NCI-H1105 treated with DMSO at 0.1 percent for 48 hours (cell line): Measurements from ENCODE around the gene CAMK4.
A peak's percentile ranks its signal among the peaks of the same experiment; 100 is the strongest.

Experiments used
- DNase-seq: peaks from one replicate; lab custom pipeline; 2025; lab: John Stamatoyannopoulos, UW

The CAMK4 gene

DNA sequence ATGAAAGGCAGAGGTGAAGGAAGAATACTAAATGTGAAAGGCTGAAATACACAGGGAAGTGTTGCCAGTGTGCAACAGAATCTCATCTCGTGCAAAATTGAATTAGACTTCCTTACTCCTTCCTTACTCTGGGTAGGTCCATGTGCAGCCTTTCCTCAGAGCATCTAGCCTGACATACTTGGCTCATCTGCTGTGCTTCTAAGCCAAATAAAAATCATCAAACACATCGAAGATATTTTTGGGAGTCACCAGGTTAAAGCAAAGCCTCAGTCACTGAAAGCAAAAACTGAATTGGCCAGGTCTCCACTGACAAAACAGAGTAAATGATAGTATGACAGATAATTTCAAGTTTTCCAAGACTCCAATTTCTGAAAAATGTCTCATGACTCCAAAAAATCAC is 268.8 kb downstream of the CAMK4 start:
- DNase-seq: no peak

DNA sequence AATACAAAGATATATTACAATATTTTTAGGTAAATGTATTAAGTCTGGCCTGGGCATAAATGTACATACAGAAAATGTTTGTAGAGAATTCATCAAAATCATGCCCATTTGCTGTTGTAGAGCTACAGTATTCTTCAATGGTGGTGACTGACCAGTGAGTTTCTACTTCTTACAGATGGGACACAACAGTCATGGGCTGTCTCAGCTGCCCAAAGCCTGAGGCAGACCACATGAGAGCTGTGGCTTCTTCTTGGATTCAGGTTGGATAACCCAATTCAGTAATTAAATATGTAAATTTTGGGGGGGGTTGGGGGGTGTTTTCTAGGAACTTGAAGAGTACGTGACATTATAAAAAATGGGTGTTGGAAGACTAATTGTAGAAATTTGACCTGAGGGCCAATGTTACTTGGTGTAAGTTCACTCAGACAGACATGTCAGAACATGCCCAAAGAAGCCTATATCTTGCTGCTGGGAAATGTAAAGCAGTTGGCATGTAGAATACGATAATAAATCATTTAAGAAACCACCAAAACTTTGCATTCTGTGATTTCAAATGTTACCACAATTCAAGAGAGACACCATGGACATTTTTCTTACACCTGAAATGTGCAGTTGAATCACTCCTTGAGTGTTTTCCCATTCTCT is 270.3 kb downstream of the CAMK4 start:
- DNase-seq: peak; percentile 25

DNA sequence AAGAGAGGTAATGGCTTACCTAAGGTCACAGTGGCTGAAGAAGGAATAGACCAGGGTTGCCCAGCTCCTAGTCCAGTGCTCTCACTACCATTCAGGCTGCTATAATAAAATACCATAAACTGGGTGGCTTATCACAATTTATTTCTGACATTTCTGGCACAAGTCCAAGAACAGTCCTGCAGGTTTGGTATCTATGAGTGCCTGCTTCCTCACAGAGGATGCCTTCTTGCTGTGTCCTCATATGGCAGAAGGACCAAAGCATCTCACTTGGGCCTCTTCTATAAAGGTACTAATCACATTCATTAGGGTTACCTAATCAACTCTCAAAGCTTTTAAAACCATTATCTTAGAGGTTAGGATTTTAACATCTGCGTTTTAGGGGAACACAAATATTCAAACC is 271.0 kb downstream of the CAMK4 start:
- no peak for DNase-seq

DNA sequence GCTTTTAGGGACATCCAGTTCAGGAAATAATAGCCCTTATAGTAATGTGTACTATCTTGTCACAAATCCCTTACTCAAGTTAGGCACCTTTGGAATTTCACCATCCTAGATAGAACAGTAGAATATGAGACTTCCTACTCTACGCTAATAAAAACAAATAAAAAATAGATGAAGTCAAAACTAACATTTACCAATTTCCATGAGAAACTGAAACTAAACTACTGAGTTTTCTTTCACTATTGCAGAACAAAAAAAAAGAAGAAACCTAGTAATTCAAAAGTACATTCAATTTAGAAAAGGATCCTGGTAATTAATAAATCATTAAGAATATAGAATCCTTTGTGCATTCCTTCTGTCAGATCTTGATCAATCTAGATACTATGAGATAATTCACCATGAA is 274.2 kb downstream of the CAMK4 start:
- no peak for DNase-seq

DNA sequence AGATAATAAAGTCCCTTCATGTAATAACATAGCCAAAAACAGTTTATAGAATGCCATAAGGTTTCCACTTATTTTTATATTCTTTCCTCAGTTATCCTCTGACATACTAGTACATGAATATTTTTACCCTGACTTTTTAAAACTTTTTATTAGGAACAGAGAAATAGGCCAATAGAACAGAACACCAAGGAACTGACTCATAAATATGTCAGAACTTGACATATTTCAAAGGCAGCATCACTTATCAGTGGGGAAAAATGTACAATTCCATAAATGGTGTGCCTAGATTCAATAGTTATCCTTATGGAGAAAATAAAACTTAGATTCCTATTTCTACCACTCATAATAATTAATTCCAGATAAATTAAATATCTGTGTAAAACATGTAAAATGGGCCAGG is 278.8 kb downstream of the CAMK4 start:
- DNase-seq: no peak

DNA sequence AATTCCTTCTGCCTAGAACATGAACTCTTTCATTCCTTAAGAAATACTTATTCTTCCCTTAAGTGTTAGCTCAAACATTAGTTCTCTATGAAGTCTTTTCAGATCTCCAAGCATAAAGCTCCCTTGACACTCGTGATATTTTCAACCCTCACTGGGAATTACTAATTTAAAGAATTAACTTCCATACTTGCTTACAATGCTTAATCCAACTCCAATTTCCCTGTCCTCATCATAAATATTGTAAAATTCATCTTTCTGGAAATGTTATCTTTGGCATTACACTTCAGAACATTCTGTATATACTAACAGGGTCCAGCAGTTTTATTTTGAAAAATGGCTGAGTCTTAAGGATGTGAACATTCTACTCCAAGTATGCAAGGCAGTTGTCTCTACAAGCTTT is 280.9 kb downstream of the CAMK4 start:
- DNase-seq: no peak

DNA sequence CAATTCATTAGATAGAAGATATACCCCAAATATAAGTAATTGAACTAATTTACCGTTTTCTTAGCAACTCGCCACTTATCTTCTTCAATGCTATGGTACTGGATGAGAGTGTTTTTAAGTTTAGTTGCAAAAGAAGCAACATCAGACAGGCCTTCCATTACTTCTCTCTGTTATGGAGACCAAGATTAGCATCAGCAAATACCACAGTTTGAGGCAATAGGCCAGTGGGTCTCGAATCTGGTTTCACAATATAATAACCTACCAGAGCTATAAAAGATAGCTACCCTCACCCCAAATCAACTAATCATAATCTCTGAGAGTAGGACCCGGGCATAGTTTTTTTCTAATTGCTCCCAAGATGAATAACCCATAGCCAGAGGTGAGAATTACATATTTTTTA is 283.1 kb downstream of the CAMK4 start:
- DNase-seq: no peak

DNA sequence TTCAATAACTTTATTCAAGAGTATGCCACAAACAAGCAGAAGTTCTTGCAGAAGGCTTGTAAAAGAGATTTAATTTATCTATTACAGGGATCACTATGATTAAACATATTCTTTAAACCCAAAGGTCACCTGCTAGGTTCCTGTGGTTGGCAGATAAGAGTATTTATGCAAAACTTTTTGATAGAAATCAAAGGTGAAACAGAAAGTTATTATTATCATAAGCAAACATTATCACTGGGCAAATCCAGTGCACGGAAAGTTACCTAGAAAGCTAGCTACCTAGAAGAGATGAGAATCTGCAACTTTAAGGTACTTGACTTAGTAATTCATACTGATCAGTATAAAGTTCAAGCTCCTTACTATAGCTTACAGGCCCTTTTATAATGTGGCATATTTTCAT is 284.9 kb downstream of the CAMK4 start:
- no peak for DNase-seq

DNA sequence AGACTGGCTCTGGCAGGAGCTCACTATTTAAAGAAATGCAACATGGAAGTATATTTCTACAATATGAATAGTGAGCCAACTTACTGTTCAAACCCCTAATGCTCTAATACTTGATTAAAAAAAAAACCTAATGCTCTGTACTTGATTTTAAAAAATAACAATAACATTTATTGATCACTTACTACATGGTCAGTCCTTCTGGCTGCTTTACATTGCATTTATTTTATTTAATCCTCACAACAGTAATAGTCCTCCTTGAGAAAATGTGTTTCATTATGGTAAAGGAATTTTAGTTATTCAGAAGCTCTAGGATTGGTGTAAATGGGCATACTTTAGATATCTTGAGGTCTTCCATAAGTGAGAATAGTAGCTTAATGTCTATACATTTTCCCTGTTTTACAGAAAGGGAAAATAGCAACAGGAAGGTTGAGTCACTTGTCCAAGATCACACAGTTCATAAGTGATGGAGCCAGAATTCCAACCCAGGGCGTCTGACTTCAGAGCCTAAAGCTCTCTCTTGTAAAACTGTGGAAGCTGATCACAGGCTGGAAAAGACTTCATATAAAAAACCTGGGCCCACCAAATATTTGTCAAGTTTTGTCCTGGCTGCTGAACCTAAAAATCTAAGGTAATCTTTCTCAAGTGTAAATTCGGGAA is 287.1 kb downstream of the CAMK4 start:
- DNase-seq: no peak

DNA sequence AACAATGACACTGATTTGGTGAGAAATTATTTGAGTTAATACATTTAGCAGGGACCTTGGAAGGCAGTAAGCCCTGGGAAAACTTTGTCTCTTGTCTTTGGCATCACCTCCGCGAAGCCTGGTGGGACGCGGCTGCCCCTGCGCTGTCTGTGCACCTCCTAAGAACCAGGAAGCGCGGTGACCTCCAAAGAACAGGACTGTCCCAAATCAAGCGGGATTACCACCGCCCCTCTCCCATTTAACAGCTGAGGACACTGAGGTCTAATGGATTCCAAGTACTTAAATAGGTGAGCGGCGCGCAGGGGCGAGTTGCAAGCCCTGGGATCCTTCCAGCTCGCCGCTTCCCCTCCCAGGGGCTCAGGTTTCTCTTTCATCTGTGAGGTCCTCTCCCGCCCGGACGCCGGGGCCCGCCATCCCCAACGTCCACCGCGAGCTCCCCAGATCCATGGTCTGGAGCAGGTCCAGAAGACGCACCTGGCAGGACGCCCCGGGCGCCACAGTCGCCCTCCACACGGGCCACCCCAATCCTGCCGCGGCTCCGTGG is 287.7 kb downstream of the CAMK4 start:
- DNase-seq: peak; percentile 74

DNA sequence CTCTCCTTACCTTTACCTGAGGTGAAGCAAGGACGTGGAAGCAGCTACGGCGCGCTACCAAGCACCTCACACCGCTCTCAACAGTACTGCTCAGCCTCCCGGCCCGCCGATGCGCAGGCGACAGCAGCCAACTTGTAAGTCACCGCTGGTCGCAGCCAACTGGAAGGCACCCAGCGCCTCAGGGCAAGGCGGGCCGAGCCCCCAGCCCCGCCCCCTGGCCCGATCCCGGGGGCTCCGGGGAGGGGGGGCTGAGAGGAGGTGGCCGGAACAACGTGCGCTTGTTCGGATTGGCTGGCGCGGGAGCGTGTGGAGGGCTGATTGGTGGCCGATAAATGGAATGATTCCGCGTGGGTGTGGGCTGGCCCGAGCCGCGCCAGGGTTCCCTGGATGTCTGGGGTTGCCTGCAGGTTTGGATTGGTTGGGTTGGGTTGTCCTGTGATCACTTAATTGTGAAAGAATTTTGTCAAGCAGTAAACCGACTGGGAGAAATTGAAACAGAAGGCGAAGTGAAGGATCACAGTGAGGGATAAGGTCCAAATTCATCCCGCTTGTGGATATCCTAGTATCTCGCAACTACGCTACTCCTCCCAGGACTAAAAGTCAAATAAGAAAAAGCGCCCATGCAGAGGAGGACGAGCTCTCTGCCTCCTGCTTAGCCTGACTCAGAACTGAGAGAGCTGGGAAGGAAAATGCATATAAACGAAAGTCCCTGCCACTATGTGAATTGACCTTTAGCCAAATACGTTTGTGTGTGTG is 288.4 kb downstream of the CAMK4 start, which contains the start of gene STARD4:
Gene STARD4, minus strand, starts transcription at position 161 of the 756 bp plus-strand sequence. CDS start 5,102 bp downstream, outside the sequence.
- peak; percentile 90 for DNase-seq

DNA sequence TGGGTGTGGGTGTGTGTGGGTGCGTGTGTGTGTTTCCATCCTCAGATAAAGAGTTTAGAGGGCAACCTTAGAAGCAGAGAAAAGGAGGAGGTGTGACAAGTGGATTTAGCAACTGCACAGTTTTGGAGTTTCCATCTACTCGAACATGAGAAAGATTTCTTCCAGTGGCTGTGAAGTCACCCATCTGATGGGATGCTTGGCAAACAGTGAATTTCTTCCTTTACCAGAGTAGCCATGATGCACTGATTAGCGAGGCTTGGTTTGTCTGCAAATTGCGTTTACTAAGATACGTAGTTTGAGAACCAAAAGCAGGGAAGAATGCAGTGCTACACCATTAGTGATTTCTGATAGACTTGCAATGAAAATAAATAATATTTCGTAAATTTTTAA is 288.9 kb downstream of the CAMK4 start:
- DNase-seq: no peak

DNA sequence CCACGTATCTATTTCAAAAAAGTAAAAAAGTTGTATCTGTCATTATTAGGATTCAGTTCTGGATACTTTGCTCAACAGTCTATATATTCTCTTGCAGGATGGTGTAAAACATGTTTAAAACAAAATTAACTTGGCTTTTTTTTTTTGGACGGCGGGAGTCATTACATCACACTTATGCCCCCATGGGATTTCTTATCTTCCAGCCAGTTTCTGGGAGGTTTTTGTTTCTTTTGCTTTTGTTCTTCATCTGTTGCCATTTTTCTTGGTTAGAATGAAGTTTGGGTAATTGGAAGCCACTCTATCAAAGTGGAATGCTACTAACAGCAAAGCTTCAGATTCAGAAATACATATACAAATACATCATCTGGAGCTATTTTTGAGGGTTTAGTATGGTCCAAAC is 289.9 kb downstream of the CAMK4 start:
- no peak for DNase-seq

DNA sequence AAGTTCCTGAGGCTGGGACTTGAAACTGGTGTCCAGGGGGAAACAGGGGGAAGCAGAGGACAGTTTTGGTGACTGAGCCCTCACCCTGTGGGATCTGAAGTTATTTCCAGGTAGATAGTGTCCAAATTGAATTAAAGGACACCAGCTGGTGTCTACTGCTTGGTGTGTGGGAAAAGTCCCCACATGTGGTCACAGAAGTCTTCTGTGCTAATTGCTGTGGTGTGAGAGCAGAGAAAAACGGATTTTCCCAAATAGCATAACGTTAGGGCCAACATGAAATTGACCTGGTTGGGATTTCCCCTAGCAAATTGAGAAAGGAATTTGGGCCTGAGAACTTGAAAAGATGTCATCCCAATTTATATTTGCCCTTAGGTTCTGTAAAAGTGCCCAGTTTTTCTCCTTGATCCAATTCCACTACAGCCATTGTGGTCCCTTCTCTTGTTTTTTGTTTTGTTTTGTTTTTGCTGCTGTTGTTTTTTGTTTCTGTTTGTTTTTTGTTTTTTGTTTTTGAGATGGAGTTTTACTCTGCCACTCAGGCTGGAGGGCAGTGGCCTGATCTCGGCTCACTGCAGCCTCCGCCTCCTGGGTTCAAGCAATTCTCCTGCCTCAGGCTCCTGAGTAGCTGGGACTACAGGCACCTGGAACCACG is 293.8 kb downstream of the CAMK4 start:
- no peak for DNase-seq

DNA sequence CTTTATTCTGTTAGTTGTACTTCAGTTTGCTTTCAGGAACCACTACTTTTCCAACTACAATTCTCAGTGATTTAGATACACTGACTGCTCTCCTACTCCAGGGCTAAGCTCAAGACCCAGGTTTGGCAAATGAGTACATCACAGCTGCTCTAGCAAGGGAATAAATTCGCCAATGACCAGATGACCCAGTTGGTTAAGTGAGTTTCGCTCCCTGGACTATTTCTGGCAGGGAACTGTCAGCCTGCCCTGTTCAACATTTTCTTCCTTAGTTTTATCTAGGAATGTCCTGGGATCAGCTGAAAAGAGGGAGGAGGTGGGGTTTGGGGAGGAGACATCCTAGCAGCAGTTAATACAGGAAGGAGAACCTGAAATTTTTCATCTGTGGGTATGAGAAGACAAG is 294.6 kb downstream of the CAMK4 start:
- no peak for DNase-seq

DNA sequence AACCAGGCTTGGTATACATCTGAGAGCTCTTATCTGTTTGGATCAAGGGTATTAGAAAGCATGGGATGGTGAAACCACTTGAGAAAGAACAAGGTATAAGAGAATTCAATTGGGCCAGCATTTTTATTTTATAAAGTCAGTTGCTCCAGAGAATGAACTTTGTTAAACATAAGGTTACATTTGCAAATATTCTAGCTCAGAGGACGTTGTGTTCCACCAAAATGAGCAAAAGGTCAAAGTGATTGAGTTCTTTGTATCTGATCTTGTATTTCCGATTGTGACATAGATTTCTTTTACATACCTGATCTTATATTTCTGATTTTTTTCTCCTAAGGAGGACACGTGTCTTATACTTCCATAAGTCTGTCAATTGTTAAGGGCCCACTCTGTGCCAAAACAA is 296.7 kb downstream of the CAMK4 start:
- no peak for DNase-seq

DNA sequence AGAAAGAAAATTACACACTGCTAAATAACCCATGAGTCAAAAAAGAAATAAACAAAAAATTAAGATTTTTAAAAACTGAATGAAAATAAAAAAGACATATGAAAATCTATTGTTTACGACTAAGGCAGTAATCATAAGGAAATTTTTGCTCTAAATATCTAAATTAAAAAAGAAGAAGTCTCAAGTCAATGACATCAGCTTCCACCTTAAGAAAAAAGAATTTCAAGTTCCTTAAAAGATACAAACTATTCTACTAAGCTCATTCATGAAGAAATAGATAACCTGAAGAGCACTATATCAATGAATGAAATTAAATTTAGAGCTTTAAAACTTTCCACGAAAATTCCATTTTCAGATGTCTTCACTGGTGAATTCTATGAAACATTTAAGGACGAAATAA is 303.9 kb downstream of the CAMK4 start:
- DNase-seq: no peak

DNA sequence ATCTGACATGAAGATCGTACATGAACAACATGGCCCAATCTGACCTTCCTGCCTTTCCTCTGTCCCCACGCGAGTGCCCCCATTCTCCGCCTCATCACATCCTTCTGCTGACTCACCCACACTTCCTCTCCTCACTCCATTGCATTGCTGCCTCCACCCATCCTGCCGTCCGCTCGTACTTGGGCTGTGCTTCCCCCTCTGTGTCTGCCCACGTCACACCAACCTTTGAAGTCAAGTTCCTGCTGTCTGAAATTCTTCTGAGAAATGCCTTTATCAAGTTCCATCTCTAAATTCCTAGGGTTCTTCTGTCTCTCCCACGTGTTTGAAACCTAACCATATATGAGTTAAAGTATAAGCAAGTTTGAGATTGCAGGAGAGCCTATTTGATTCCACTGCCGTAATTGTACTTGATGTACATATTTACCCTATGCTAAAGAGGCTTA is 306.1 kb downstream of the CAMK4 start:
- no peak for DNase-seq

DNA sequence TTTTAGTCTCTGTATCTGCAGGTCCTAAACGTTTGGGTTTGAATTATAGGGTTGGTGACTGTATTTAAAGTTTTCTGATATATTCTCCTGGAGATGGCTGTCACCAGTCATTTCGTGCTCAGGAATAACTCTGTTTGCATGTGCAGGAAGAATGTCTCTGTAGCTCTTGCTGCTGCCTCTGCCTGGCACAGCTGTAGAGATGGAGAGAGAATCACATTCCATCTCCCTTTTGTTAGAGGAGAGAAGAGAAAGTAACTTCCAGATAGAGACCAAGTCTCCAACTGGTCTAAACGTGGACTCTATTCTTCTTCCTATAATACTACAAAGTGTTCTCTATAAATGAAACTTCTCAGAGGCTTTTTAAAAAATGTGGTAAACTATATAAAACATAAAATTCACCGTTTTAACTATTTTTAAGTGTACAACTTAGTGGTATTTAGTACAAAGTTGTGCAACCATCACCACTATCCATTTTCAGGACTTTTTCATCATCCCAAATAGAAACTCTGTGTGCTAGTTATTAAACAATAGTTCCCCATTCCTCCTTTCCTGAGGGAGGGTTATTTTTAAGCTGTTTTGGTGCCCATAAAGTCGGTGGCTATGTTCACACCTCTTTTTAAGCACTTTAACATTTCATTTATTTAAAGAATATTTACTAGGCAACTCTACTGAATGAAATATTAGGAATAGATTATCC is 308.9 kb downstream of the CAMK4 start:
- no peak for DNase-seq

DNA sequence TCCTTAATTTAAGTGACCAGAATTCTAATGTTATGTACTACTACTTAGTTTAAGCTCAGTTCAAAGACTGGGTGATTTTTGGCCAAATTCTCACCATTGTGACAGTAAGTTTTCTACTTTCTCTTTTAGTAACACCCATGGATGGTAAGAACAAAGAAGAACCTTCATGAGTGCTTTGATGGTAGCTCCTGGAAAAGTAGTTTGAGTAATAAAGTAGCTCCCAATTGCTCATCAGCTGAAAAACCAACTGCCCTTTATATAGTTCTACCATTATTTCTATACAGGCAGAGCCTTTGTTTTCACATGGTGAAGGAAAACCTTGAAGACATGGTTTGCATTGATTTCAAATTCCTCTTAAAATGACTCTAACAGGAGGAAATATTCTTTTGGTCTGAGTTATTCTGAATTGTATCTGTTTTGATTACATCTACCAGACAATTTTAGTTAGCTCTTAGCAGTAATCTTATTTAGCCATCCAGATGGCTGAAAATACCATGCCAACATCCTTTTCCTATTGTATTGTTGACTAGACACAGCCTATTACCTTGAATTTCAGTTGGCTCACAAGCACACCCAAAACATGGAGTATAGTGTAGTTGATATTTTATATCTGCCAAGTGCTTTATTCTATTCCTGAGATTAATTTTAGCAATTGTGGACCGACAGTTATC is 311.8 kb downstream of the CAMK4 start:
- DNase-seq: no peak
